ENCODE measurements around the gene MGAM2.

The MGAM2 gene

DNA sequence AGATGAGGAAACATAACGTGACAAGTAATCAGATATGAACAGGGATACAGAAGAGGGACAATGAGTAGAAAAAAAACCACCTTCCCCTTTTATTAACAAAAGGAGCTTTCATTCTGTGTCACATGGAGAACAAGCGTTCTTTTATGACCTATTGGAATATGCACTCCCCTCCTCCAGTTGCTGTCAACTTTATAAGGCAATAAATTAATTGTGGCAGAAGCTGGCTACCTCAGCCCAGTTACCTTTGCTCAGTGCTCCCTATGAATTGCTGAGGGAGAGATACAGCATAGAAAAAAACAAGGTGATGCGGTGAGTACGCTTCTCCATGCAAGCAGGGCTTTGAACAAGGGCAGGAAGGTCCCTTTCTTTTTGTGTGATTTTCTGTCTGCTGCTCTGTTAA is at the start of gene MGAM2:
Gene MGAM2, plus strand, starts transcription at position 220 of the 400 bp plus-strand sequence. CDS start 5,156 bp downstream, outside the sequence.
- H3K27ac ChIP-seq = no peak within 1 kb of the TSS
- in situ Hi-C loops (cut with HindIII; ENCODE audit: low pct_ligation_motif_present, low sequenced_read_pairs) = no loop called here
- H3K36me3 ChIP-seq (replicated peaks) = no peaks in the 10 kb centered on the region
- TF ChIP-seq, protein P1, sequence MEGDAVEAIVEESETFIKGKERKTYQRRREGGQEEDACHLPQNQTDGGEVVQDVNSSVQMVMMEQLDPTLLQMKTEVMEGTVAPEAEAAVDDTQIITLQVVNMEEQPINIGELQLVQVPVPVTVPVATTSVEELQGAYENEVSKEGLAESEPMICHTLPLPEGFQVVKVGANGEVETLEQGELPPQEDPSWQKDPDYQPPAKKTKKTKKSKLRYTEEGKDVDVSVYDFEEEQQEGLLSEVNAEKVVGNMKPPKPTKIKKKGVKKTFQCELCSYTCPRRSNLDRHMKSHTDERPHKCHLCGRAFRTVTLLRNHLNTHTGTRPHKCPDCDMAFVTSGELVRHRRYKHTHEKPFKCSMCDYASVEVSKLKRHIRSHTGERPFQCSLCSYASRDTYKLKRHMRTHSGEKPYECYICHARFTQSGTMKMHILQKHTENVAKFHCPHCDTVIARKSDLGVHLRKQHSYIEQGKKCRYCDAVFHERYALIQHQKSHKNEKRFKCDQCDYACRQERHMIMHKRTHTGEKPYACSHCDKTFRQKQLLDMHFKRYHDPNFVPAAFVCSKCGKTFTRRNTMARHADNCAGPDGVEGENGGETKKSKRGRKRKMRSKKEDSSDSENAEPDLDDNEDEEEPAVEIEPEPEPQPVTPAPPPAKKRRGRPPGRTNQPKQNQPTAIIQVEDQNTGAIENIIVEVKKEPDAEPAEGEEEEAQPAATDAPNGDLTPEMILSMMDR (IDR thresholded peaks at IDR 0.05; ENCODE audit: low read depth, low read length, missing control alignments) = no peak
- DNase-seq = no peak
- no peak within 1 kb of the TSS for H3K4me3 ChIP-seq (ENCODE audit: low read depth, low read length)
- no peaks in the 10 kb centered on the region for H3K27me3 ChIP-seq (replicated peaks)

DNA sequence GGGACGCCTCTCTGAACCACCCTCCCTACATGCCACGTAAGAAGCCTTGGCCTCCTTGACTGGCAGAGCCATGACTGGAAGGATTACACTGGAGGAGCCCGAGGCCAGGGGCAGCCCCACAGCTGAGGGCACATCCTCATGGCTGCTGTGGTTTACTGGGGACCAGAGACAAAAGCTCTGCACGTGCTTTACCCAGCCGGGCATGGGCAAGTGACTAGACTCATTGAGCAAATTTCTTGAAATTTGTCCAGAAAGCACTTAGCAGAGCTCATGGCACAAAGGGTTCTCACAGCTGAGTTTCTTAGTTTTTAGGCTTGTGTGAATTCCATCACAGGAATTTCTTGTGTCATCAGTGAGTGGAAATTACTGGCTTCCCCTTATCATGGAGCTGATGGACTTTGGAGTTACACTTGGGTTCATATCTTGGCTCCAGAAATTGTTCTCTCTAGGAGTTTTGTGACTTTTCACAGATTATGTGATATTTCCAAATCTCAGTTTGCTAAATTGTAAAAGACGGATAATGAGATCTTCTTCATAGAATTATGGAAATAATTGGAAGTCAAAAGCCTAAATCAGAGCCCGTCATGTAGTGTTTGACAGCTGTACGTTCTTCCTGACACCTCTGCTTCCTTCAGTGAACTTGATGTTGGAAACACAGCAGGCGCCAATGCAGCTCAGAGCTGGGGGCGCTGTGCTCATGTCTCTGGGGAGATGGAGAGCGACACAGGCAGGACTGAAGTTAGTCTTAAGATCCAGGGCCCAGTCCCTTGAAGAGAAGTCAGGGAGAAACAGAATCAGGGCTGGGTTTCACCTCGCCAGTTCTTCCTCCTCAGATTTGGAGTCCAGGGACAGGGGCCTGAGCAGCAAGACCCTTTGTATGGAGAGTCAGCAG is 47.7 kb upstream of the MGAM2 start:
- DNase-seq = no peak
- TF ChIP-seq, protein P1 (IDR thresholded peaks at IDR 0.05; ENCODE audit: low read depth, low read length, missing control alignments) = no peak

DNA sequence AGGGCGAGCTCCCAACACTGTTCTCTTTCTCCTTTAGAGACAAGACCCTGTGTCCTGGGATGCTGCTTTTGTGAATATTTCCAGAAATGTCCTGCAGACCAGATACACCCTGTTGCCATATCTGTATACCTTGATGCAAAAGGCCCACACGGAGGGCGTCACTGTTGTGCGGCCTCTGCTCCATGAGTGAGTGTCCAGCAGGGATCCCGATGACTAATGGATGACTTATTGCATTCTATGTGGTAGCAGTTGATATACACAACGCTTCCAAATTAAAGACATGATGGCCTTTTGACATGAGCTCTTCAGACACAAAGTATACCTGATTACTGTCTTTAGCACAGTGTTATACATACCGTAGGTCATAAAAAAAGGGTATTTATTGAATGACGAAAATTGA is 45.0 kb upstream of the MGAM2 start:
- Histone ChIP-seq H3K27ac (no peak overlapping the region), H3K36me3 (replicated peaks) (no peaks in the 10 kb centered on the region), H3K4me3 (ENCODE audit: low read depth, low read length) (no peak overlapping the region), H3K27me3 (replicated peaks) (no peaks in the 10 kb centered on the region)
- TF ChIP-seq, protein P1 (IDR thresholded peaks at IDR 0.05; ENCODE audit: low read depth, low read length, missing control alignments) = no peak
- DNase-seq = peak; percentile 70
- in situ Hi-C loops (cut with HindIII; ENCODE audit: low pct_ligation_motif_present, low sequenced_read_pairs) = no loop called here

More for the DNA sequence above, 47.7 kb upstream of the MGAM2 start:
- no peaks in the 10 kb centered on the region for H3K27me3 ChIP-seq (replicated peaks)
- in situ Hi-C loops (cut with HindIII; ENCODE audit: low pct_ligation_motif_present, low sequenced_read_pairs) = no loop called here
- H3K27ac ChIP-seq = no peak overlapping the region
- no peaks in the 10 kb centered on the region for H3K36me3 ChIP-seq (replicated peaks)
- H3K4me3 ChIP-seq (ENCODE audit: low read depth, low read length) = no peak overlapping the region

DNA sequence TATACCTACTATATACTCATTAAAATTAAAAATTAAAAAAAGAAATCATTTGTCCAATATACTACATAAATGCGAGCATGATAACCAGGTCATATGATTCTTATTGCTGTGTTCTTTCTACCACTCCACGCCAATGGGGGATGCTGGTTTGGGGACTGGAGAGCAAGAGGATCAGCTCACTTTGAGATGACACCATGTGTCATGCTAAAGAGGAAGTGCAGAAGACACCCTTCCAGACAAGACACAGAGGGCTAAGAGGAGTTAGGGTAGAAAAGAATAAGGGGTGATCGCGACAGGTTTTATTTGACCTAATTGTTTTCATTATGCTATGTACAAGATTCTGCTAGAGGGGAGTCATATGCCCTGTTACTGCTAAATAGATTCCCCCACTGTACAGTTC is 33.8 kb upstream of the MGAM2 start:
- in situ Hi-C loops (cut with HindIII; ENCODE audit: low pct_ligation_motif_present, low sequenced_read_pairs) = no loop called here
- Histone ChIP-seq H3K27me3 (replicated peaks) (no peaks in the 10 kb centered on the region), H3K36me3 (replicated peaks) (no peaks in the 10 kb centered on the region), H3K27ac (no peak overlapping the region), H3K4me3 (ENCODE audit: low read depth, low read length) (no peak overlapping the region)
- no peak for DNase-seq
- TF ChIP-seq, protein P1 (IDR thresholded peaks at IDR 0.05; ENCODE audit: low read depth, low read length, missing control alignments) = no peak

DNA sequence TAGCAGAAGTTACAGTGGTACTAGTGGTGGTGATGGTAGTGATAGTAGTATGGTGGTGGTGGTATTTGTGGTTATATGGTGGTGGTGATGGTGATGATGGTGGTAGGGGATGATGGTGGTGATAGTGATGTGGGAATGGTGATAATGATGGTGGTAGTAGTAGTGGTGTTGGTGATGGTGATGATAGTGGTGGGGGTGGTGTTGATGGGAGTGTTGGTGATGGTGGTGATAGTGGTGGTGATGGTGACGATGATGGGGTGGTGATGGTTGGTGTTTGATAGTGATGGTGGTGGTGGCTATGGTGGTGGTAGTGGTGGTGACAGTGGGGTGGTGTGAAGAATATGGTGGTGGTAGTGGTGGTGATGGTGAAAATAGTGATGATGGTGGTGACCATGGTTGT is 27.9 kb upstream of the MGAM2 start:
- H3K27me3 ChIP-seq (replicated peaks) = no peaks in the 10 kb centered on the region
- in situ Hi-C loops (cut with HindIII; ENCODE audit: low pct_ligation_motif_present, low sequenced_read_pairs) = no loop called here
- H3K36me3 ChIP-seq (replicated peaks) = no peaks in the 10 kb centered on the region
- TF ChIP-seq, protein P1 (IDR thresholded peaks at IDR 0.05; ENCODE audit: low read depth, low read length, missing control alignments) = no peak
- no peak overlapping the region for H3K4me3 ChIP-seq (ENCODE audit: low read depth, low read length)
- no peak for DNase-seq
- no peak overlapping the region for H3K27ac ChIP-seq

Data from brain microvascular endothelial cell (primary cell).